Measurements from ENCODE around the gene GRP. TPM values are rescaled to one million over a fixed set of nuclear protein-coding genes. Genes with fewer than 3 reads are reported as not detected.

GRP gene
- total RNA-seq, 1 experiment from 2014 or later: not detected

DNA sequence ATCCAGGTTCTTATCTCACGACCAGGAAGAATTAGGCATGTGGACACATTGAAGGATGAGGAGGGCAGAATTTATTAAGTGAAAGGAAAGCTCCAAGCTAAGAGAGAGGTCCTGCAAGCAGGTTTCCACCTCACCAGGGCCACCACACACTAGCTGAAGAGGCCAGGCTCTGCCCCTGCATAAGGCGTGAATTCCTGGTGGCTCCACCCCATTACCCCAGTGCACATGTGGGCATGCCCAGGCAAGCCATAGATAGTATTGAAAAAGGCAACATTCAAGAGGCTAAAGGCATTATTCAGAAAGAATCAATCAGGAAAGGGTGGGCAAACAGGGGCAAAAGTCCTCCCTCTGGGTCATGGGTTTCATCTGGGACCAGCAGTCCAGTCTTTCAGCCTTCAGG, 30.9 kb upstream of the GRP start:
- intact Hi-C loops (cut with micrococcal nuclease): no loop called here
- TF ChIP-seq TCF7L2 (IDR thresholded peaks at IDR 0.05; ENCODE audit: borderline replicate concordance, extremely low read depth, insufficient read depth, insufficient read length): no peak
- no peak for TF ChIP-seq SIN3A (IDR thresholded peaks at IDR 0.05; ENCODE audit: low read depth)
- TF ChIP-seq JUND (IDR thresholded peaks at IDR 0.05): no peak
- no peak for TF ChIP-seq SP1 (IDR thresholded peaks at IDR 0.05; ENCODE audit: low read depth)
- no peak for TF ChIP-seq EZH2phosphoT487 (IDR thresholded peaks at IDR 0.05; ENCODE audit: borderline replicate concordance)
- TF ChIP-seq EZH2 (IDR thresholded peaks at IDR 0.05): no peak
- CTCF ChIA-PET: no interaction called here
- POLR2A ChIA-PET: no interaction called here
- H3K36me3 ChIP-seq (ENCODE audit: control insufficient read depth in 1 of 2, insufficient read depth in 2 of 2, low read length in 2 of 2): no peaks in the 10 kb centered on the region
- RAD21 ChIA-PET (ENCODE audit: low non-redundant PET in 1 of 2, low total read pairs in 2 of 2, uncharacterized antibody in 2 of 2, unreplicated experiment in 2 of 2): no interaction called here
- H4K20me1 ChIP-seq (ENCODE audit: insufficient read depth): no peaks in the 10 kb centered on the region
- no peaks in the 10 kb centered on the region for H3K4me1 ChIP-seq (ENCODE audit: control insufficient read depth in 1 of 2, insufficient read depth in 2 of 2, low read length in 2 of 2)
- H3K27ac ChIP-seq (ENCODE audit: low read depth, low read length): no peak overlapping the region
- no peak for DNase-seq (ENCODE audit: low read depth, low spot score)
- H3K9me3 ChIP-seq (ENCODE audit: control insufficient read depth in 1 of 2, insufficient read depth in 1 of 2, low read depth in 1 of 2, low read length in 2 of 2): no peaks in the 10 kb centered on the region
- no peak overlapping the region for H3K4me3 ChIP-seq (replicated peaks in 1 of 2; ENCODE audit: low read depth in 1 of 2, low read length in 2 of 2)
- H2AFZ ChIP-seq (ENCODE audit: low read depth, low read length, poor library complexity, severe bottlenecking): no peak overlapping the region
- no peak for ATAC-seq
- no peaks in the 10 kb centered on the region for H3K27me3 ChIP-seq (ENCODE audit: insufficient read depth, low read length)
- H3K4me2 ChIP-seq (ENCODE audit: low read length): no peak overlapping the region
- H3K9ac ChIP-seq (ENCODE audit: low read length): no peak overlapping the region
- H3K9me2 ChIP-seq (ENCODE audit: insufficient read depth): no peaks in the 10 kb centered on the region
- no peaks in the 10 kb centered on the region for H3K79me2 ChIP-seq (ENCODE audit: insufficient read depth, low read length)
- no TSS peak for BruUV-seq (replicated peaks)

DNA sequence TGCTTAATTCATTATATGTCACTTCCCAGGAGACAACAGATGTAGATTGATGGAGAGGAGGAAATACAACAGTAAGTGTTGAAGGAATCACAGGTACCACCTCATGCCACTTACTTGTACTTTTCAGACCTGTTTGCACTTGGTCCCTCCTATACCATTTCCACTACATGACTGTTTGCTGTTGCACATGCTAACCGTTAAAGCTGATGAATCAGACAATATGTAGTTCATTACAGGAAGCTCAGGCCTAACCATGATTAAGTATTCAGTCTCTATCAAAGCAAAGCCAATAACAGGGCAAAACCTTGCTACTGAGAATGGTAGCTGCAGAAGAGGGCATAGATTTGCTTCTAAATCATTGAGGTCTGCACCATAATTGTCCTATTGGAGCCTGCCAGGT, 30.2 kb upstream of the GRP start:
- CTCF ChIA-PET: no interaction called here
- H3K4me1 ChIP-seq (ENCODE audit: control insufficient read depth in 1 of 2, insufficient read depth in 2 of 2, low read length in 2 of 2): no peaks in the 10 kb centered on the region
- H3K36me3 ChIP-seq (ENCODE audit: control insufficient read depth in 1 of 2, insufficient read depth in 2 of 2, low read length in 2 of 2): no peaks in the 10 kb centered on the region
- no peaks in the 10 kb centered on the region for H3K9me2 ChIP-seq (ENCODE audit: insufficient read depth)
- H3K27ac ChIP-seq (ENCODE audit: low read depth, low read length): no peak overlapping the region
- intact Hi-C loops (cut with micrococcal nuclease): no loop called here
- H3K4me3 ChIP-seq (replicated peaks in 1 of 2; ENCODE audit: low read depth in 1 of 2, low read length in 2 of 2): no peak overlapping the region
- H3K9ac ChIP-seq (ENCODE audit: low read length): no peak overlapping the region
- no peaks in the 10 kb centered on the region for H3K27me3 ChIP-seq (ENCODE audit: insufficient read depth, low read length)
- no peaks in the 10 kb centered on the region for H4K20me1 ChIP-seq (ENCODE audit: insufficient read depth)
- no TSS peak for BruUV-seq (replicated peaks)
- H3K9me3 ChIP-seq (ENCODE audit: control insufficient read depth in 1 of 2, insufficient read depth in 1 of 2, low read depth in 1 of 2, low read length in 2 of 2): no peaks in the 10 kb centered on the region
- no peak overlapping the region for H2AFZ ChIP-seq (ENCODE audit: low read depth, low read length, poor library complexity, severe bottlenecking)
- RAD21 ChIA-PET (ENCODE audit: low non-redundant PET in 1 of 2, low total read pairs in 2 of 2, uncharacterized antibody in 2 of 2, unreplicated experiment in 2 of 2): no interaction called here
- no peak for ATAC-seq
- POLR2A ChIA-PET: no interaction called here
- no peak for DNase-seq (ENCODE audit: low read depth, low spot score)
- H3K4me2 ChIP-seq (ENCODE audit: low read length): no peak overlapping the region
- H3K79me2 ChIP-seq (ENCODE audit: insufficient read depth, low read length): no peaks in the 10 kb centered on the region
- TF ChIP-seq, protein P1, sequence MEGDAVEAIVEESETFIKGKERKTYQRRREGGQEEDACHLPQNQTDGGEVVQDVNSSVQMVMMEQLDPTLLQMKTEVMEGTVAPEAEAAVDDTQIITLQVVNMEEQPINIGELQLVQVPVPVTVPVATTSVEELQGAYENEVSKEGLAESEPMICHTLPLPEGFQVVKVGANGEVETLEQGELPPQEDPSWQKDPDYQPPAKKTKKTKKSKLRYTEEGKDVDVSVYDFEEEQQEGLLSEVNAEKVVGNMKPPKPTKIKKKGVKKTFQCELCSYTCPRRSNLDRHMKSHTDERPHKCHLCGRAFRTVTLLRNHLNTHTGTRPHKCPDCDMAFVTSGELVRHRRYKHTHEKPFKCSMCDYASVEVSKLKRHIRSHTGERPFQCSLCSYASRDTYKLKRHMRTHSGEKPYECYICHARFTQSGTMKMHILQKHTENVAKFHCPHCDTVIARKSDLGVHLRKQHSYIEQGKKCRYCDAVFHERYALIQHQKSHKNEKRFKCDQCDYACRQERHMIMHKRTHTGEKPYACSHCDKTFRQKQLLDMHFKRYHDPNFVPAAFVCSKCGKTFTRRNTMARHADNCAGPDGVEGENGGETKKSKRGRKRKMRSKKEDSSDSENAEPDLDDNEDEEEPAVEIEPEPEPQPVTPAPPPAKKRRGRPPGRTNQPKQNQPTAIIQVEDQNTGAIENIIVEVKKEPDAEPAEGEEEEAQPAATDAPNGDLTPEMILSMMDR (IDR thresholded peaks at IDR 0.05 in 2 of 3, conservative IDR thresholded peaks at IDR 0.05 in 1 of 3; ENCODE audit: borderline replicate concordance in 1 of 3, insufficient read depth in 1 of 3, low read depth in 2 of 3, low read length in 2 of 3): no peak
- TF ChIP-seq, protein P2, sequence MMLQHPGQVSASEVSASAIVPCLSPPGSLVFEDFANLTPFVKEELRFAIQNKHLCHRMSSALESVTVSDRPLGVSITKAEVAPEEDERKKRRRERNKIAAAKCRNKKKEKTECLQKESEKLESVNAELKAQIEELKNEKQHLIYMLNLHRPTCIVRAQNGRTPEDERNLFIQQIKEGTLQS (IDR thresholded peaks at IDR 0.05): no peak
- no peak for TF ChIP-seq EZH2phosphoT487 (IDR thresholded peaks at IDR 0.05; ENCODE audit: borderline replicate concordance)
- TF ChIP-seq YY1 (IDR thresholded peaks at IDR 0.05; ENCODE audit: extremely low read depth, insufficient replicate concordance, low read depth, low read length): no peak
- TF ChIP-seq, protein P3, sequence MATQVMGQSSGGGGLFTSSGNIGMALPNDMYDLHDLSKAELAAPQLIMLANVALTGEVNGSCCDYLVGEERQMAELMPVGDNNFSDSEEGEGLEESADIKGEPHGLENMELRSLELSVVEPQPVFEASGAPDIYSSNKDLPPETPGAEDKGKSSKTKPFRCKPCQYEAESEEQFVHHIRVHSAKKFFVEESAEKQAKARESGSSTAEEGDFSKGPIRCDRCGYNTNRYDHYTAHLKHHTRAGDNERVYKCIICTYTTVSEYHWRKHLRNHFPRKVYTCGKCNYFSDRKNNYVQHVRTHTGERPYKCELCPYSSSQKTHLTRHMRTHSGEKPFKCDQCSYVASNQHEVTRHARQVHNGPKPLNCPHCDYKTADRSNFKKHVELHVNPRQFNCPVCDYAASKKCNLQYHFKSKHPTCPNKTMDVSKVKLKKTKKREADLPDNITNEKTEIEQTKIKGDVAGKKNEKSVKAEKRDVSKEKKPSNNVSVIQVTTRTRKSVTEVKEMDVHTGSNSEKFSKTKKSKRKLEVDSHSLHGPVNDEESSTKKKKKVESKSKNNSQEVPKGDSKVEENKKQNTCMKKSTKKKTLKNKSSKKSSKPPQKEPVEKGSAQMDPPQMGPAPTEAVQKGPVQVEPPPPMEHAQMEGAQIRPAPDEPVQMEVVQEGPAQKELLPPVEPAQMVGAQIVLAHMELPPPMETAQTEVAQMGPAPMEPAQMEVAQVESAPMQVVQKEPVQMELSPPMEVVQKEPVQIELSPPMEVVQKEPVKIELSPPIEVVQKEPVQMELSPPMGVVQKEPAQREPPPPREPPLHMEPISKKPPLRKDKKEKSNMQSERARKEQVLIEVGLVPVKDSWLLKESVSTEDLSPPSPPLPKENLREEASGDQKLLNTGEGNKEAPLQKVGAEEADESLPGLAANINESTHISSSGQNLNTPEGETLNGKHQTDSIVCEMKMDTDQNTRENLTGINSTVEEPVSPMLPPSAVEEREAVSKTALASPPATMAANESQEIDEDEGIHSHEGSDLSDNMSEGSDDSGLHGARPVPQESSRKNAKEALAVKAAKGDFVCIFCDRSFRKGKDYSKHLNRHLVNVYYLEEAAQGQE (IDR thresholded peaks at IDR 0.05; ENCODE audit: low read depth): no peak
- no peak for TF ChIP-seq RAD21 (IDR thresholded peaks at IDR 0.05; ENCODE audit: low read depth)
- TF ChIP-seq EGR1 (IDR thresholded peaks at IDR 0.05; ENCODE audit: low read depth): no peak
- TF ChIP-seq TCF7L2 (IDR thresholded peaks at IDR 0.05; ENCODE audit: borderline replicate concordance, extremely low read depth, insufficient read depth, insufficient read length): no peak
- TF ChIP-seq SRF (IDR thresholded peaks at IDR 0.05; ENCODE audit: low read depth): no peak
- TF ChIP-seq FOSL1 (IDR thresholded peaks at IDR 0.05; ENCODE audit: low read depth): no peak
- no peak for TF ChIP-seq ELF1 (IDR thresholded peaks at IDR 0.05; ENCODE audit: borderline replicate concordance, low read depth)
- TF ChIP-seq, protein P4, sequence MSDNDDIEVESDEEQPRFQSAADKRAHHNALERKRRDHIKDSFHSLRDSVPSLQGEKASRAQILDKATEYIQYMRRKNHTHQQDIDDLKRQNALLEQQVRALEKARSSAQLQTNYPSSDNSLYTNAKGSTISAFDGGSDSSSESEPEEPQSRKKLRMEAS (IDR thresholded peaks at IDR 0.05): no peak
- no peak for TF ChIP-seq POLR2AphosphoS5 (IDR thresholded peaks at IDR 0.05; ENCODE audit: low read depth, low read length)
